HEK293T (cell line): ENCODE measurements around the gene C2orf68.
"Not testable (repeated sequence)": the region's sequence is repeated elsewhere in the genome, so short reads cannot be mapped to it uniquely, and the experiment has no call there.

ENCODE experiments used
- CTCF ChIA-PET: fragments of 350-600 bp; formaldehyde crosslinking; extraction: SDS; loops from one replicate; lab custom pipeline; 2021; ENCODE audit warnings: antibody characterized with exemption, inconsistent platforms; lab: Yijun Ruan, JAX
- POLR2A ChIA-PET: fragments of 350-600 bp; formaldehyde crosslinking; extraction: SDS; loops from one replicate; lab custom pipeline; 2020; ENCODE audit warnings: antibody characterized with exemption, inconsistent platforms; lab: Yijun Ruan, JAX
- DNase-seq: peaks from one replicate; pipeline ENCODE4 v3.0.0; 2012; ENCODE audit warnings: mixed read lengths; ENCODE audit errors: extremely low spot score
- ARNT ChIP-seq: fragments of 450-650 bp; IDR thresholded peaks from 2 replicates; pipeline ENCODE4 v1.6.1; 2017; ENCODE audit warnings: mild to moderate bottlenecking
- BHLHE40 ChIP-seq: fragments of 450-650 bp; IDR thresholded peaks from 2 replicates; pipeline ENCODE4 v1.6.1; 2016; ENCODE audit warnings: mild to moderate bottlenecking, moderate library complexity, borderline replicate concordance
- CTBP1 ChIP-seq: fragments of 450-650 bp; IDR thresholded peaks from 2 replicates; pipeline ENCODE4 v1.6.1; 2016; ENCODE audit warnings: borderline replicate concordance
- ELF4 ChIP-seq: fragments of 450-650 bp; IDR thresholded peaks from 2 replicates; pipeline ENCODE4 v1.6.1; 2017; ENCODE audit warnings: antibody characterized with exemption
- FOXA1 ChIP-seq: fragments of 450-650 bp; IDR thresholded peaks from 2 replicates; pipeline ENCODE4 v1.6.1; 2016; ENCODE audit warnings: mild to moderate bottlenecking
- FOXK2 ChIP-seq: fragments of 450-650 bp; IDR thresholded peaks from 2 replicates; pipeline ENCODE4 v1.6.1; 2016; ENCODE audit warnings: mild to moderate bottlenecking
- FOXM1 ChIP-seq: fragments of 450-650 bp; IDR thresholded peaks from 2 replicates; pipeline ENCODE4 v1.6.1; 2017; ENCODE audit warnings: mild to moderate bottlenecking, borderline replicate concordance
- HDGF ChIP-seq: fragments of 450-650 bp; IDR thresholded peaks from 2 replicates; pipeline ENCODE4 v1.6.1; 2017; ENCODE audit warnings: antibody characterized with exemption, borderline replicate concordance
- L3MBTL2 ChIP-seq: fragments of 450-650 bp; conservative IDR thresholded peaks from 2 replicates; pipeline ENCODE4 v1.6.1; 2016; ENCODE audit warnings: mild to moderate bottlenecking
- LEF1 ChIP-seq: fragments of 450-650 bp; IDR thresholded peaks from 2 replicates; pipeline ENCODE4 v1.6.1; 2017; ENCODE audit warnings: mild to moderate bottlenecking, borderline replicate concordance
- NFRKB ChIP-seq: fragments of 450-650 bp; IDR thresholded peaks from 2 replicates; pipeline ENCODE4 v1.6.1; 2016; ENCODE audit warnings: mild to moderate bottlenecking, moderate library complexity
- SP1 ChIP-seq: fragments of 450-650 bp; IDR thresholded peaks from 2 replicates; pipeline ENCODE4 v1.6.1; 2017
- SUZ12 ChIP-seq: fragments of 450-650 bp; IDR thresholded peaks from 2 replicates; pipeline ENCODE4 v1.6.1; 2016; ENCODE audit warnings: mild to moderate bottlenecking
- TARDBP ChIP-seq: fragments of 450-650 bp; IDR thresholded peaks from 2 replicates; pipeline ENCODE4 v1.6.1; 2016
- ZNF384 ChIP-seq: fragments of 450-650 bp; IDR thresholded peaks from 2 replicates; pipeline ENCODE4 v1.6.1; 2016
- TF ChIP-seq, protein P1 (sequence below): fragments of 450-650 bp; IDR thresholded peaks from 2 replicates; pipeline ENCODE4 v1.6.1; 2016

Gene C2orf68

DNA sequence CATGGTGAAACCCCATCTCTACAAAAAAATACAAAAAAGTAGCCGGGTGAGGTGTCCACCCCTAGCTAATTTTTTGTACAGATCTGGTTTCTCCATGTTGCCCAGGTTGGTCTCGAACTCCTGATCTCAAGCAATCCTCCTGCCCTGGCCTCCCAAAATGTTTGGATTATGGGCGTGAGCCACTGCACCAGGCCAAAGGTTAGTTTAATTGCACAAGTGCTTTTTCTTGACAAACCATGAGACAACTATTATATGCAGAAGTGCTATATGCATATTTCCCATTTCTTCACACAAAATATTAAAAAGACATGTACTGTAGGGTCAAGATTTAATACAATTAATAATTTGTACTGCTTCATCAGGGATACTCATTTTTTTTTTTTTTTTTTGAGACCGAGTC lies 45.6 kb downstream of the C2orf68 start:
- DNase-seq, result no peak
- no peak for TF ChIP-seq NFRKB
- TF ChIP-seq TARDBP, result no peak
- TF ChIP-seq ZNF384, result no peak
- no peak for TF ChIP-seq FOXK2
- TF ChIP-seq FOXM1, result no peak
- TF ChIP-seq ELF4, result no peak
- TF ChIP-seq, protein P1, sequence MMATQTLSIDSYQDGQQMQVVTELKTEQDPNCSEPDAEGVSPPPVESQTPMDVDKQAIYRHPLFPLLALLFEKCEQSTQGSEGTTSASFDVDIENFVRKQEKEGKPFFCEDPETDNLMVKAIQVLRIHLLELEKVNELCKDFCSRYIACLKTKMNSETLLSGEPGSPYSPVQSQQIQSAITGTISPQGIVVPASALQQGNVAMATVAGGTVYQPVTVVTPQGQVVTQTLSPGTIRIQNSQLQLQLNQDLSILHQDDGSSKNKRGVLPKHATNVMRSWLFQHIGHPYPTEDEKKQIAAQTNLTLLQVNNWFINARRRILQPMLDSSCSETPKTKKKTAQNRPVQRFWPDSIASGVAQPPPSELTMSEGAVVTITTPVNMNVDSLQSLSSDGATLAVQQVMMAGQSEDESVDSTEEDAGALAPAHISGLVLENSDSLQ, result no peak
- TF ChIP-seq SP1, result no peak
- TF ChIP-seq ARNT, result no peak
- no peak for TF ChIP-seq BHLHE40
- TF ChIP-seq FOXA1, result no peak
- no peak for TF ChIP-seq CTBP1
- TF ChIP-seq SUZ12, result no peak
- no peak for TF ChIP-seq LEF1
- no peak for TF ChIP-seq L3MBTL2
- no peak for TF ChIP-seq HDGF
- CTCF ChIA-PET, result no interaction called here
- POLR2A ChIA-PET, result interaction anchor here (1.8 kb wide), 1 partner anchor 46 kb away, joined by 5 read pairs; the partner anchor contains the start of gene C2orf68

DNA sequence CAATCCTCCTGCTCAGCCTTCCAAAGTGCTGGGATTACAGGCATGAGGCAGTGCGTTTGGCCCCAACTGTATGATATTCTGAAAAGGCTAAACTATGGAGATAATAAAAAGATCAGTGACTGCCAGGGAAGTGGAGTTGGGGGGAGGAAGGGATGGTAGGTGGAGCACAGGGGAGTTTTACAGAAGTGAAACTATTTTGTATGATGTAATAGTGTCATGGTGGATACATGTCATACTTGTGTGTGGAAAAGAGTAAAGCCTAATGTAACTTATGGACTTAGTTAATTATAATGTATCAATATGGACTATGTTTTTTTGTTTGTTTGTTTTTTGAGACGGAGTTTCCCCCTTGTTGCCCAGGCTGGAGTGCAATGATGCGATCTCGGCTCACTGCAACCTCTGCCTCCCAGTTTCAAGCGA lies 47.7 kb downstream of the C2orf68 start:
- ChIA-PET POLR2A (no interaction called here), CTCF (no interaction called here)
- DNase-seq, result no peak
- TF ChIP-seq FOXK2, result no peak
- TF ChIP-seq ELF4, result no peak
- TF ChIP-seq SUZ12, result no peak
- TF ChIP-seq FOXM1, result no peak
- no peak for TF ChIP-seq NFRKB
- no peak for TF ChIP-seq CTBP1

DNA sequence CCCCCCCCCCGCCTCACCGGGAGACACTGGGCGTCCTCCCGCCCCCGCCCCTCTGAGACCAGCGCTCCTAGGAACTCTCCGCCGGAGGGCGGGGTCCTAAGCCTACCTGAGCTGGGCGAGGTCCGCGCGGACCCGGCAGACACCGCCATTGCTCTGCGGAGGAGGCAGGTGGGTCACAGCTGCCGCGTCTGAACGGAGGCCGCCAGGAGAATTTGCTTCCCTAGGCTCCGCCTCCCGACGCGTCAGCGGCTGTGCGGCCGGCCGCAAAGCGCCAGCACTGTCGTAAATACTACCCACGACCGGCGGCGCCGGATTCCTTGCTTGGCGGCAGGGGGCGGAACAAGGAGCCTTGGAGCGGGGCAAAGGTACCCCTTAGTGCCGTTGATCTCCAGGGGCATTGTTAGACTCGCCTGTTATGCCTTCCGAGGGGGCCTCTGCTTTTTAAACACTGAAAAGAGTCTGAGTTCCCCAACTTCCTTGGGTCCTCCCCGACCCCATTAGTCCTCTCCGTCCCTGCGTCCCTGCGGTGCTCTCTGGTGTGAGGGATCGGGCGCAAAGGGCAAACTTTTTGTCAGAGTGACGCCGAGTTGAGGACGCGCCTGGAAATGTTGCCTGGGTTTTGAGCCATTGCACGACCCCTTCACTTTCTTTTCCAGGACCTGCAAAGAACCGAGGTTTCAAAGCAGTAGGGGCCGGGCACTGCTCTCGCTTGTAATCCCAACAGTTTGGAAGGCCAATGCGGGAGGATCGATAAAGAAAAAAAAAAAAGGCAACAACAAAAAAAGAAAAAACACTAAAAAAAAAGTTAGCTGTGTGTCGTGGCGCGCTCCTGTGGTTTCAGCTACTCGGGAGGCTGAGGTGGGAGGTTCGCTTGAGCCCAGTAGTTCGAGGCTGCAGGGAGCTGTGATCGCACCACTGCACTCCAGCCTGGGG lies 50.3 kb downstream of the C2orf68 start, which contains the start of gene GGCX:
Gene GGCX (minus strand): TSS at position 214 of the 933 bp plus-strand sequence. CDS start 65 bp downstream, at position 149.
- CTCF ChIA-PET, result interaction anchor here (0.6 to 0.9 kb wide), 3 partner anchors 27 to 142 kb away, joined by 3 to 6 read pairs (median 3); no protein-coding TSS in a partner anchor
- POLR2A ChIA-PET, result interaction anchor here (0.7 to 4.0 kb wide), 21 partner anchors 9 to 173 kb away, joined by 3 to 30 read pairs (median 5); partner anchors contain the start of genes C2orf68, MAT2A, RNF181 and SH2D6
- peak; percentile 41; the same call in 1 of the 2 replicates for TF ChIP-seq ZNF384
- no peak for TF ChIP-seq HDGF
- DNase-seq, result peak; percentile 93

DNA sequence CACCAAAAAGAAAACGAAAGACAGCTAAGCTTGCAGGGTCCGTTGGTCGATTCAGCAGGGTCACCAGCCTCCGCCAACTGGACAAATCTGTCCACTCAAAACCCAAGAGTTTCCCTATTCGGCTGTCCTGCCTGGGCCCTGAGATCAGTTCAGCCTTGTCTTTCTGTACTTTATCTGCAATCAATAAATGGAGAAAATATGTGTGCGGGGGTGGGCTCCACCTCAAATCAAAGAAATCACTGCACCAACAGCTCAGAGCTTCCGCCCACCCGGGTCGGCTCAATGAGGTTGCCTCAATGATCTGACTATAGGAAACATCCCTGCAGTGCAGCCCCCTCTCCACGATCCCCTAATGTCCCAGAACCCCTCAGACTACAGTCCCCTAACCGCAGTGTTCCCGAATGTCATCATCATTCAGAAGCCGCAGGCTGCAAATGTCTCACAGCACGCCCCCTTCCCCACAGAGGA lies 51.0 kb downstream of the C2orf68 start:
- no peak for TF ChIP-seq FOXM1
- TF ChIP-seq HDGF, result no peak
- TF ChIP-seq ARNT, result no peak
- no peak for TF ChIP-seq L3MBTL2
- no peak for TF ChIP-seq NFRKB
- no peak for TF ChIP-seq FOXK2
- TF ChIP-seq FOXA1, result no peak
- TF ChIP-seq CTBP1, result no peak
- no peak for TF ChIP-seq LEF1
- no peak for TF ChIP-seq TARDBP
- no peak for TF ChIP-seq BHLHE40
- ChIA-PET CTCF (interaction anchor here (0.6 to 1.6 kb wide), 3 partner anchors 9 to 393 kb away, joined by 3 to 24 read pairs (median 6); no protein-coding TSS in a partner anchor), POLR2A (interaction anchor here (0.6 to 4.0 kb wide), 19 partner anchors 9 to 172 kb away, joined by 3 to 30 read pairs (median 5); partner anchors contain the start of genes C2orf68, MAT2A, RNF181 and SH2D6)
- DNase-seq, result no peak

DNA sequence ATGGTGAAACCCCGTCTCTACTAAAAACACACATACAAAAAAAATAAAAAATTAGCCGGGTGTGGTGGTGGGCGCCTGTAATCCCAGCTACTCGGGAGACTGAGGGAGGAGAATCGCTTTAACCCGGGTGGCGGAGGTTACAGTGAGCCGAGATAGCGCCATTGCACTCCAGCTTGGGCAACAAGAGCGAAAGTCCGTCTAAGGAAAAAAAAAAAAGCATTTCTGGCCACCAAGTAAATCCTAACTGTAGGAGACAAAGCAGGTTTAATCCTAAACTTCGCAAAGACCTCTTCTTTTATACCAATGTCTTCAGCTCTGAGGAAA lies 51.5 kb downstream of the C2orf68 start:
- ChIA-PET POLR2A (interaction anchor here (0.6 to 4.0 kb wide), 15 partner anchors 8 to 172 kb away, joined by 3 to 30 read pairs (median 5); partner anchors contain the start of genes MAT2A, RNF181, SH2D6 and TMEM150A), CTCF (interaction anchor here (0.6 to 1.6 kb wide), 4 partner anchors 9 to 393 kb away, joined by 3 to 24 read pairs (median 5); partner anchors contain the start of gene MAT2A)
- not testable (repeated sequence) for DNase-seq

DNA sequence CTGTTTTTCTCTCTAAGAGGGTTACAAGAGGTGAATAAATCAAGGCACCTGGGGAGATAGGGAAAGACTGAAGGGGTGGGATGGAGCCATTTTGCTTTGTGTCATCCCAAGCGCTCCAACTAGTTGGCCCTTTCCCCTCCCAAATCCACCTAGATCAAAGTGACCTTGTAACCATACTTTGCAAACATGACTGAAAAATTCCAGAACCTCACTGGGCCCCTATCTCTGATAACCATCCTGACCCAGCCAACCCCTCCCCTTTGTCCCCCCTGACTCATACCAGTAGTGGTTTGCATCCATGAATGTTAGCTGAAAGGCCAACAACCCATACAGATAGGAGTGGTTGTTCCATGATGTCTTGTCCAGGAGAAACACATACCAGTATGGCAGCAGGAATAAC lies 53.7 kb downstream of the C2orf68 start:
- no peak for DNase-seq
- ChIA-PET CTCF (no interaction called here), POLR2A (interaction anchor here (0.7 to 4.0 kb wide), 3 partner anchors 18 to 139 kb away, joined by 3 to 30 read pairs (median 5); partner anchors contain the start of genes MAT2A and SH2D6)
- TF ChIP-seq, protein P1, result no peak
- TF ChIP-seq HDGF, result no peak
- TF ChIP-seq TARDBP, result no peak
- no peak for TF ChIP-seq LEF1
- no peak for TF ChIP-seq BHLHE40
- TF ChIP-seq L3MBTL2, result no peak
- no peak for TF ChIP-seq NFRKB
- no peak for TF ChIP-seq FOXM1
- no peak for TF ChIP-seq ELF4
- TF ChIP-seq FOXK2, result no peak
- TF ChIP-seq ARNT, result no peak
- TF ChIP-seq FOXA1, result no peak

DNA sequence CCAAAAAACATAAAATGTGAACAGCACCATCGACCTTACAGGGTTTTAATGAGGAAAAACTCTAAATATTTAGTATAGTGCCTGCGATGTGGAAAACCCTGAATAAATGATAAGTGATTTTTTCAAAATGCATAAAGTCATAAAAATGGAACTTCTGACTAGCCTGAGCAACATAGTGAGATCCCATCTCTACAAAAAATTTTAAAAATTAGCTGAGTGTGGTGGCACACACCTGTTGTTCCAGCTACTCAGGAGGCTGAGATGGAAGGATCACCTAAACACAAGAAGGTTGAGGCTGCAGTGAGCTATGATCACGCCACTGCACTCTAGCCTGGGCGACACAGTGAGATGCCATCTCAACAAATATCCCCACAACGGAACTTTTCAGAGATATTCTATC lies 54.7 kb downstream of the C2orf68 start:
- TF ChIP-seq SUZ12 (no peak), FOXK2 (no peak), ELF4 (no peak), CTBP1 (no peak)
- POLR2A ChIA-PET, result interaction anchor here (1.4 to 2.9 kb wide), 4 partner anchors 18 to 138 kb away, joined by 3 to 17 read pairs (median 6); partner anchors contain the start of genes C2orf68, MAT2A, RNF181 and SH2D6
- CTCF ChIA-PET, result interaction anchor here (1.1 kb wide), 1 partner anchor 137 kb away, joined by 4 read pairs; no protein-coding TSS in a partner anchor
- no peak for DNase-seq
